ENCODE results near the gene KCNQ2.

- TF ChIP-seq CTCF (IDR thresholded peaks at IDR 0.05) (no peak), POLR2A (IDR thresholded peaks at IDR 0.05) (no peak)
These were observed 89.7 kb downstream of the KCNQ2 start for GRCh38 chr20:63382551-63383300.
